Measurements from ENCODE around the gene TOX2. TPM values are rescaled to one million over a fixed set of nuclear protein-coding genes. Genes with fewer than 3 reads are reported as not detected.

The TOX2 gene
- total RNA-seq, 4 donors from 2014 or later = 0.40 to 3.0 (median 1.6) TPM

- TF ChIP-seq, protein P1, sequence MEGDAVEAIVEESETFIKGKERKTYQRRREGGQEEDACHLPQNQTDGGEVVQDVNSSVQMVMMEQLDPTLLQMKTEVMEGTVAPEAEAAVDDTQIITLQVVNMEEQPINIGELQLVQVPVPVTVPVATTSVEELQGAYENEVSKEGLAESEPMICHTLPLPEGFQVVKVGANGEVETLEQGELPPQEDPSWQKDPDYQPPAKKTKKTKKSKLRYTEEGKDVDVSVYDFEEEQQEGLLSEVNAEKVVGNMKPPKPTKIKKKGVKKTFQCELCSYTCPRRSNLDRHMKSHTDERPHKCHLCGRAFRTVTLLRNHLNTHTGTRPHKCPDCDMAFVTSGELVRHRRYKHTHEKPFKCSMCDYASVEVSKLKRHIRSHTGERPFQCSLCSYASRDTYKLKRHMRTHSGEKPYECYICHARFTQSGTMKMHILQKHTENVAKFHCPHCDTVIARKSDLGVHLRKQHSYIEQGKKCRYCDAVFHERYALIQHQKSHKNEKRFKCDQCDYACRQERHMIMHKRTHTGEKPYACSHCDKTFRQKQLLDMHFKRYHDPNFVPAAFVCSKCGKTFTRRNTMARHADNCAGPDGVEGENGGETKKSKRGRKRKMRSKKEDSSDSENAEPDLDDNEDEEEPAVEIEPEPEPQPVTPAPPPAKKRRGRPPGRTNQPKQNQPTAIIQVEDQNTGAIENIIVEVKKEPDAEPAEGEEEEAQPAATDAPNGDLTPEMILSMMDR (IDR thresholded peaks at IDR 0.05) = no peak
- TF ChIP-seq POLR2A (IDR thresholded peaks at IDR 0.05) = no peak
- no peak for TF ChIP-seq POLR2AphosphoS5 (IDR thresholded peaks at IDR 0.05)
- TF ChIP-seq EP300 (IDR thresholded peaks at IDR 0.05) = no peak
Measured at GRCh38 chr20:44017211-44017610, 102.6 kb downstream of the TOX2 start.

GRCh38 chr20:44017905-44018258 is 103.2 kb downstream of the TOX2 start:
- H3K4me1 ChIP-seq = no peaks in the 10 kb centered on the region

More at GRCh38 chr20:44017211-44017610, 102.6 kb downstream of the TOX2 start:
- Histone ChIP-seq H3K27ac (no peak overlapping the region), H3K36me3 (no peaks in the 10 kb centered on the region), H3K27me3 (peaks cover 57% of the 10 kb centered on the region), H3K9me3 (no peaks in the 10 kb centered on the region), H3K4me3 (no peak overlapping the region), H3K4me1 (no peaks in the 10 kb centered on the region)
- WGBS = 92% methylated on average over 11 of the region's 11 CpGs
- no peak for DNase-seq (ENCODE audit: low spot score in 2 of 2)

GRCh38 chr20:44018259-44018941 is 103.7 kb downstream of the TOX2 start:
- DNase-seq (ENCODE audit: low spot score in 2 of 2) = peak in 1 of 2 donors; percentile 60

More at GRCh38 chr20:44017905-44018258, 103.2 kb downstream of the TOX2 start:
- no peaks in the 10 kb centered on the region for H3K9me3 ChIP-seq
- H3K27me3 ChIP-seq = peaks cover 53% of the 10 kb centered on the region
- TF ChIP-seq POLR2AphosphoS5 (IDR thresholded peaks at IDR 0.05) (no peak), EP300 (IDR thresholded peaks at IDR 0.05) (no peak), POLR2A (IDR thresholded peaks at IDR 0.05) (no peak)
- TF ChIP-seq, protein P1 (IDR thresholded peaks at IDR 0.05) = no peak
- H3K27ac ChIP-seq = no peak overlapping the region
- H3K36me3 ChIP-seq = no peaks in the 10 kb centered on the region
- DNase-seq (ENCODE audit: low spot score in 2 of 2) = no peak
- H3K4me3 ChIP-seq = no peak overlapping the region
- 53% methylated on average over 4 of the region's 4 CpGs for WGBS

DNA sequence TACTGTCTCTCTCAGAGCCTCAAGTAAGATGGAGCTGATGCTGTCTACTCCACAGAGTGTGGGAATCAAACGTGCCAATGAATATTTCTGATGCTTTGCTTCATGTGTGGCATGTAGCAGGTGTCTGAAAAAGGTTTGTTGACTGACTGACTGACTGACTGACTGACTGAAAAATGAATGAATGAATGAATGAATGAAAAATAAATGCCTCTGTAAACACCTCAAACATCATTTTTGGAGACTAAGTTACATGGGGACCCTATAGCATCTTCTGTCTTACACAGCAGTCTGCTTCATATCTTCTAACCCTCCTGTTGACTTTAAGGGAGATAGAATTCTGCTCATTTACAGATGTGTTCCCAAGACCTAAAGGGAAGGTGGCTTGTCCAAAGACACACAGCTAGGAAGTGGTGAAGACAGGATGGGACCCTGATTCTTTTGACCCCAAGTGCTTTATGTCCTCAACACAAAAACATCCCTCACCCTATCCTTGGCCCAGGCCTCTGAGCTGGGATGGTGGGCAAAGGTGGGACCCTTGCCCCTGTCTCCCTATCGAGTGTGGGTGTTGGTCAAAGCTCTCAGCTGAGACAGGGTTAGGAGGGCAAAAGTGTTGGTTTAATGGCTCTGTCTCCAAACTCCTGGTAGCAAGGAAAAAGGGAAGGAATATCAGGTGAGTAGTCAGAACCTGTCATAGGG is 104.4 kb downstream of the TOX2 start:
- Histone ChIP-seq H3K9me3 (no peaks in the 10 kb centered on the region), H3K4me1 (no peaks in the 10 kb centered on the region), H3K27me3 (peaks cover 50% of the 10 kb centered on the region), H3K36me3 (no peaks in the 10 kb centered on the region), H3K4me3 (no peak overlapping the region), H3K27ac (no peak overlapping the region)
- TF ChIP-seq, protein P1 (IDR thresholded peaks at IDR 0.05) = no peak
- TF ChIP-seq POLR2A (IDR thresholded peaks at IDR 0.05) (no peak), EP300 (IDR thresholded peaks at IDR 0.05) (no peak), POLR2AphosphoS5 (IDR thresholded peaks at IDR 0.05) (no peak)
- peak in 1 of 2 donors; percentile 47 for DNase-seq (ENCODE audit: low spot score in 2 of 2)
- WGBS = 73% methylated on average over 2 of the region's 2 CpGs

More at GRCh38 chr20:44018259-44018941, 103.7 kb downstream of the TOX2 start:
- 45% methylated on average over 15 of the region's 15 CpGs for WGBS
- Histone ChIP-seq H3K9me3 (no peaks in the 10 kb centered on the region), H3K4me3 (no peak overlapping the region), H3K27me3 (peaks cover 50% of the 10 kb centered on the region), H3K36me3 (no peaks in the 10 kb centered on the region), H3K4me1 (no peaks in the 10 kb centered on the region), H3K27ac (no peak overlapping the region)
- TF ChIP-seq POLR2AphosphoS5 (IDR thresholded peaks at IDR 0.05) (no peak), EP300 (IDR thresholded peaks at IDR 0.05) (no peak), POLR2A (IDR thresholded peaks at IDR 0.05) (no peak)
- TF ChIP-seq, protein P1 (IDR thresholded peaks at IDR 0.05) = no peak

- peak in 1 of 2 donors; percentile 54 for DNase-seq (ENCODE audit: low spot score in 2 of 2)
- WGBS = 52% methylated on average over 11 of the region's 13 CpGs
- no peak for TF ChIP-seq EP300 (IDR thresholded peaks at IDR 0.05)
- TF ChIP-seq, protein P1 (IDR thresholded peaks at IDR 0.05) = no peak
- TF ChIP-seq POLR2A (IDR thresholded peaks at IDR 0.05) = no peak
- TF ChIP-seq POLR2AphosphoS5 (IDR thresholded peaks at IDR 0.05) = no peak
- H3K9me3 ChIP-seq = no peaks in the 10 kb centered on the region
- H3K4me1 ChIP-seq = no peaks in the 10 kb centered on the region
- no peak overlapping the region for H3K27ac ChIP-seq
- no peaks in the 10 kb centered on the region for H3K36me3 ChIP-seq
- H3K4me3 ChIP-seq = no peak overlapping the region
- peaks cover 47% of the 10 kb centered on the region for H3K27me3 ChIP-seq
Measured at GRCh38 chr20:44019638-44020335, 105.1 kb downstream of the TOX2 start.
